A549 treated with ZK216348 at 1 μM for 4 hours (cell line): ENCODE results near the gene OR1E1. TPM values are rescaled to one million over a fixed set of nuclear protein-coding genes. Genes with fewer than 3 reads are reported as not detected.

Experiments
- total RNA-seq: library from RNA; stranded (reverse); fragments of 200-300 nt; extraction: Qiagen RNA extraction; gene quantifications from 5 replicates; pipeline ENCODE4 v1.2.3, GENCODE V29; 2022; ENCODE audit warnings: low read depth

Gene OR1E1
- total RNA-seq: not detected in 5 replicates

DNA sequence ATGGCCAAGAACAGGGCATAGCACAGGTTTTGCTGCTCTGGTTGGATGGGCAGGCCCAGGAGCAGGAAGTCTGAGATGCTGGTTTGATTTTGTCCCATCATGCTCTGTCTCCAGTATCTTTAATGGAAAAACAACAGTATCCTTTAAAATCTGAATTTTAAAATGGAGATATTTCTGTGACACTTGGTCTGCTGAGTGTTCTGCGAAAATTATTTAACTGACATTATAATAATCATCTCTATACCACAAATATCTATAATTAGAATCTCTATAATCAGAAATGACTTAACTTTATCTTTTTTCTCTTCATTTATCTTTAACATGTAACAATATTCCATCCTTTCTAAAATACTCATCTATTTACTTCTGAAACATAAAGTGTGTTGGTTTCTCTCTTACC lies at the start of gene OR1E1:
Gene OR1E1 (minus strand): TSS at position 101 of the 400 bp plus-strand sequence. CDS start 0 bp downstream, at position 101.

DNA sequence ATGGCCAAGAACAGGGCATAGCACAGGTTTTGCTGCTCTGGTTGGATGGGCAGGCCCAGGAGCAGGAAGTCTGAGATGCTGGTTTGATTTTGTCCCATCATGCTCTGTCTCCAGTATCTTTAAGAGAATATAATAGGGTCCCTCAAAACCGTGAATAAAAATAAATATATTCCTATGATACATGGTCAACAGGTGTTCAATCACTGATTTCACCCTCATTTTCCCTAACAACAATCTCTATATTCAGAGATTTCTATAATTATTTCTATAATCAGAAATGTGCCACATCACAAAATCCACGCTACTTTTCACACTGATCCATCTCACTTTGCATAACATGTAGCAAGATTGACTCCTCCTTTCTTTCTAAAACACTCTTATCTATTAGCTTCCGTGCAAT lies 35.5 kb upstream of the OR1E1 start, which contains the start of gene OR1E2:
Gene OR1E2 (minus strand): TSS at position 101 of the 400 bp plus-strand sequence. CDS start 0 bp downstream, at position 101.

GRCh38 chr17:3411070-3411469 lies 12.9 kb upstream of the OR1E1 start, which contains the start of gene OR3A3:
TSS of gene OR3A3 (plus strand) at chr17:3411370.

GRCh38 chr17:3385869-3386816 lies 12.1 kb downstream of the OR1E1 start, which contains the start of gene OR3A2:
TSS of gene OR3A2 (minus strand) at chr17:3386308.

Other genes with a start within 250 kb of the OR1E1 start
- not detected in 5 replicates for gene OR1A2, start 200.9 kb downstream of the OR1E1 start, total RNA-seq
- gene OR1A1, start 190.7 kb downstream of the OR1E1 start, total RNA-seq: not detected in 5 replicates
- gene OR3A1, start 100.0 kb downstream of the OR1E1 start, total RNA-seq: not detected in 5 replicates
- not detected in 5 replicates for gene OR3A2, start 12.1 kb downstream of the OR1E1 start, total RNA-seq
- 0.07 TPM in 1 of 5 replicates, not detected in the others for gene OR3A3, start 13.0 kb upstream of the OR1E1 start, total RNA-seq
- gene OR1E2, start 35.4 kb upstream of the OR1E1 start, total RNA-seq: not detected in 5 replicates
- not detected in 5 replicates for gene SPATA22, start 73.4 kb upstream of the OR1E1 start, total RNA-seq
- not detected in 5 replicates for gene ASPA, start 77.6 kb upstream of the OR1E1 start, total RNA-seq
- gene TRPV3, start 159.4 kb upstream of the OR1E1 start, total RNA-seq: 0.15 to 0.92 TPM (median 0.33 TPM) in 5 replicates
- gene TRPV1, start 211.0 kb upstream of the OR1E1 start, total RNA-seq: 3.9 to 5.3 TPM (median 4.9 TPM) in 5 replicates
- 10.5 to 17.7 TPM (median 16.4 TPM) in 5 replicates for gene SHPK, start 237.8 kb upstream of the OR1E1 start, total RNA-seq
- 11.8 to 16.0 TPM (median 13.6 TPM) in 5 replicates for gene CTNS, start 238.3 kb upstream of the OR1E1 start, total RNA-seq